ENCODE measurements around the gene C3orf20.

Gene C3orf20

GRCh38 chr3:14764331-14765059, 89.6 kb downstream of the C3orf20 start:
- Histone ChIP-seq H3K4me1 (no peaks in the 10 kb centered on the region), H3K27ac (no peak overlapping the region), H3K27me3 (no peaks in the 10 kb centered on the region), H3K4me3 (no peak overlapping the region), H3K36me3 (no peaks in the 10 kb centered on the region), H3K9me3 (no peaks in the 10 kb centered on the region)
- intact Hi-C loops (cut with DNase I; ENCODE audit: low total_unique reads): no loop called here
- no peak for DNase-seq
- no peak for TF ChIP-seq CTCF (IDR thresholded peaks at IDR 0.05)

- DNase-seq: no peak
- Histone ChIP-seq H3K4me1 (no peaks in the 10 kb centered on the region), H3K36me3 (no peaks in the 10 kb centered on the region), H3K27ac (no peak overlapping the region), H3K4me3 (no peak overlapping the region), H3K9me3 (no peaks in the 10 kb centered on the region), H3K27me3 (no peaks in the 10 kb centered on the region)
- TF ChIP-seq CTCF (IDR thresholded peaks at IDR 0.05): no peak
- intact Hi-C loops (cut with DNase I; ENCODE audit: low total_unique reads): no loop called here
Observed at GRCh38 chr3:14765060-14765400, 90.1 kb downstream of the C3orf20 start.

GRCh38 chr3:14765576-14766427, 90.9 kb downstream of the C3orf20 start:
- no peak for TF ChIP-seq CTCF (IDR thresholded peaks at IDR 0.05)
- Histone ChIP-seq H3K36me3 (no peaks in the 10 kb centered on the region), H3K4me3 (no peak overlapping the region), H3K4me1 (no peaks in the 10 kb centered on the region), H3K27me3 (no peaks in the 10 kb centered on the region), H3K27ac (no peak overlapping the region), H3K9me3 (no peaks in the 10 kb centered on the region)
- DNase-seq: no peak
- intact Hi-C loops (cut with DNase I; ENCODE audit: low total_unique reads): no loop called here

- H3K4me3 ChIP-seq: no peak overlapping the region
- no peak for DNase-seq
- H3K27me3 ChIP-seq: no peaks in the 10 kb centered on the region
- no peak for TF ChIP-seq CTCF (IDR thresholded peaks at IDR 0.05)
- H3K4me1 ChIP-seq: no peaks in the 10 kb centered on the region
- no peak overlapping the region for H3K27ac ChIP-seq
- intact Hi-C loops (cut with DNase I; ENCODE audit: low total_unique reads): no loop called here
- H3K9me3 ChIP-seq: no peaks in the 10 kb centered on the region
- H3K36me3 ChIP-seq: no peaks in the 10 kb centered on the region
Observed at GRCh38 chr3:14766428-14767244, 91.7 kb downstream of the C3orf20 start.

- DNase-seq: no peak
Observed at GRCh38 chr3:14767245-14768051, 92.5 kb downstream of the C3orf20 start.

More at GRCh38 chr3:14767245-14768051, 92.5 kb downstream of the C3orf20 start:
- intact Hi-C loops (cut with DNase I; ENCODE audit: low total_unique reads): no loop called here
- Histone ChIP-seq H3K9me3 (no peaks in the 10 kb centered on the region), H3K27ac (no peak overlapping the region), H3K36me3 (no peaks in the 10 kb centered on the region), H3K4me3 (no peak overlapping the region), H3K4me1 (no peaks in the 10 kb centered on the region), H3K27me3 (no peaks in the 10 kb centered on the region)
- TF ChIP-seq CTCF (IDR thresholded peaks at IDR 0.05): no peak

All from tibial artery (tissue), 4 donors.